H1 (cell line): ENCODE results near the gene RFXAP.

ENCODE experiments used
- CHD1 ChIP-seq: IDR thresholded peaks from 2 replicates; pipeline ENCODE4 v1.6.1; 2012; ENCODE audit warnings: low read depth, low read length, improper control_type of control experiment
- CTCF ChIP-seq, 3 experiments: IDR thresholded peaks; 1 replicate in 2 of 3; 2 replicates in 1 of 3; pipeline versions ENCODE4 v1.5.1 to v1.6.1; 2011; ENCODE audit warnings: low read length in 3 of 3, mild to moderate bottlenecking in 3 of 3, inconsistent platforms in 2 of 3, low read depth in 1 of 3, moderate library complexity in 1 of 3; ENCODE audit not compliant: insufficient read depth in 1 of 3; ENCODE audit errors: control extremely low read depth in 1 of 3
- GABPA ChIP-seq: IDR thresholded peaks from 2 replicates; pipeline ENCODE4 v1.6.1; 2011; ENCODE audit warnings: mild to moderate bottlenecking, low read length, moderate library complexity, borderline replicate concordance; ENCODE audit not compliant: insufficient read depth
- KDM1A ChIP-seq: fragments of 200-600, 300-600 bp; sonication (generic); IDR thresholded peaks from 2 replicates; pipeline ENCODE4 v1.7.1; 2016; ENCODE audit warnings: mild to moderate bottlenecking, low read length, borderline replicate concordance
- POLR2A ChIP-seq, 2 experiments: IDR thresholded peaks; 1 replicate in 1 of 2; 2 replicates in 1 of 2; pipeline ENCODE4 v1.6.1; 2011; ENCODE audit warnings: low read depth in 2 of 2, low read length in 2 of 2, mild to moderate bottlenecking in 2 of 2; ENCODE audit errors: control extremely low read depth in 1 of 2
- POLR2AphosphoS5 ChIP-seq: IDR thresholded peaks from 2 replicates; pipeline ENCODE4 v1.6.1; 2011; ENCODE audit warnings: low read depth, low read length
- RAD21 ChIP-seq, 2 experiments: IDR thresholded peaks in 1 of 2; conservative IDR thresholded peaks in 1 of 2; 2 replicates each; pipeline ENCODE4 v1.6.1; 2011; ENCODE audit warnings: low read depth in 2 of 2, low read length in 2 of 2, improper control_type of control experiment in 1 of 2, inconsistent platforms in 1 of 2, mild to moderate bottlenecking in 1 of 2, moderate library complexity in 1 of 2
- USF2 ChIP-seq: IDR thresholded peaks from 2 replicates; pipeline ENCODE4 v1.6.1; 2011; ENCODE audit warnings: low read length, improper control_type of control experiment

GRCh38 chr13:36848199-36848982 lies 29.4 kb downstream of the RFXAP start:
- TF ChIP-seq CTCF (IDR thresholded peaks at IDR 0.05; ENCODE audit: control extremely low read depth in 1 of 3, insufficient read depth in 1 of 3, low read depth in 1 of 3, low read length in 3 of 3) (peak; percentile 40 to 50 (median 43)), CHD1 (no peak), RAD21 (IDR thresholded peaks at IDR 0.05 in 1 of 2, conservative IDR thresholded peaks at IDR 0.05 in 1 of 2; ENCODE audit: low read depth in 2 of 2, low read length in 2 of 2) (peak; percentile 36 to 56; a peak in 2 of 4 replicates), KDM1A (no peak), POLR2AphosphoS5 (no peak), POLR2A (IDR thresholded peaks at IDR 0.05; ENCODE audit: control extremely low read depth in 1 of 2, low read depth in 2 of 2, low read length in 2 of 2) (no peak), GABPA (no peak), USF2 (no peak)
